ENCODE results near the gene LAMP1.
"Not testable (repeated sequence)": the region's sequence is repeated elsewhere in the genome, so short reads cannot be mapped to it uniquely, and the experiment has no call there.

LAMP1 gene

DNA sequence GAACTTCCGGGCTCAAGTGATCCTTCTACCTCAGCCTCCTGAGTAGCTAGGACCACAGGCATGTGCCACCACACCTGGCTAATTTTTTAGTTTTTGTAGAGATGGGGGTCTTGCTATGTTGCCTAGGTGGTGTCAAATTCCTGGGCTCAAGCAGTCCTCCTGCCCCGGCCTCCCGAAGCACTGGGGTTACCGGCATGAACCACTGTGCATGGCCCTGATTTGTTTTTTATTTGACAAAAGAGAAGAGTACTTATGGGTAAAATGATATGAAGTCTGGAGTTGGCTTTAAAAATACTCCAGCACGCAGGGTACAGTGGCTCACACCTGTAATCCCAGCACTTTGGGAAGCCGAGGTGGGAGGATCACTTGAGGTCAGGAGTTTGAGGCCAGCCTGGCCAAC is 71.3 kb downstream of the LAMP1 start:
- H3K27me3 Mint-ChIP-seq = peaks cover 18% of the 10 kb centered on the region
- ATAC-seq (replicated peaks; ENCODE audit: extremely low read depth, poor library complexity, severe bottlenecking); H3K36me3 Mint-ChIP-seq (ENCODE audit: insufficient read depth); H3K4me1 Mint-ChIP-seq; H3K4me3 Mint-ChIP-seq; DNase-seq (ENCODE audit: low spot score in 2 of 2); H3K9me3 Mint-ChIP-seq: not testable (repeated sequence)
- peak overlapping the region; percentile 47 for H3K27ac Mint-ChIP-seq (ENCODE audit: low read depth)

DNA sequence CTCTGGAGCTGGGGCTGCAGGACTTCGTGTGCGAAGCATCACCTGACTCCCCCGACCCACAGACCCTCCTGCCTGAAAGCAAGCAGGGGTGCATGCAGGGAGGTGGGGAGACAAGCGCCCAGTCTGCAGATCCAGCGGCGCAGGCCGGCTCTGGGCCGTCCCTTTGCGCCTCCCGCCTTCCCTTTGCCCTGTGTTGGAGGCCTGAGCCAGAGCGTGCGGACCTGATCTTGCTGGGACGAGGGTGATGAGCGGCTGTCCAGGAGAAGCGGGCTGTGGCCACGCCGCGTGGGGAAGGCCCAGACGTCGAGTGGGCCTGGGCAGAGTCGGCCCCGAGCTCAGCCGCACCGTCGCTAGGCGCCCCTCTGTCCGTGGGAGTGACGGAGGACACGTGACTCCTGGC is 72.2 kb downstream of the LAMP1 start:
- Mint-ChIP-seq H3K9me3 (no peaks in the 10 kb centered on the region), H3K36me3 (ENCODE audit: insufficient read depth) (peaks cover 3% of the 10 kb centered on the region), H3K4me3 (no peak overlapping the region), H3K27me3 (peaks cover 25% of the 10 kb centered on the region), H3K27ac (ENCODE audit: low read depth) (no peak overlapping the region), H3K4me1 (no peaks in the 10 kb centered on the region)
- no peak for DNase-seq (ENCODE audit: low spot score in 2 of 2)
- no peak for ATAC-seq (replicated peaks; ENCODE audit: extremely low read depth, poor library complexity, severe bottlenecking)

DNA sequence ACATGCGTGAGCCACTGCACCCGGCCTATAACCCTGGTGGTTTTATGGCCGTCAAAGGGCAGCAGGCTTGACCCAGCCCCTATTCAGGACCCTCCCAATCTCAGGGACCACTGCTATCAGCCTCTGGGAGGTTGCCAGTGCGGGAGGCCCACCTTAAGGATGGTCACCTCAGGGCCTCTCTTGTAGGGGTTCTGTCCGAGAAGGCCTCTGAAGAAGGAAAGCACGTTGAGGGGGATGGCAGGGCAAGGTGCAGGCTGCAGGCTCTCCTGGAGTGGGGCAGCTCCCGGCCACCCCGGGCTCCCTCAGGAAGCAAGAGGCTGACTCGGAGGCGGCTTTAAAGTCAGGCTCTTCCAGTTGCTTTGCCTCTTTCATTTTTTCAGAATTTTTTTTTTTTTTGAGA is 72.8 kb downstream of the LAMP1 start:
- Mint-ChIP-seq H3K4me1 (no peaks in the 10 kb centered on the region), H3K27ac (ENCODE audit: low read depth) (no peak overlapping the region), H3K36me3 (ENCODE audit: insufficient read depth) (peaks cover 3% of the 10 kb centered on the region), H3K27me3 (peaks cover 32% of the 10 kb centered on the region), H3K4me3 (no peak overlapping the region), H3K9me3 (no peaks in the 10 kb centered on the region)
- DNase-seq (ENCODE audit: low spot score in 2 of 2) = no peak
- ATAC-seq (replicated peaks; ENCODE audit: extremely low read depth, poor library complexity, severe bottlenecking) = no peak

DNA sequence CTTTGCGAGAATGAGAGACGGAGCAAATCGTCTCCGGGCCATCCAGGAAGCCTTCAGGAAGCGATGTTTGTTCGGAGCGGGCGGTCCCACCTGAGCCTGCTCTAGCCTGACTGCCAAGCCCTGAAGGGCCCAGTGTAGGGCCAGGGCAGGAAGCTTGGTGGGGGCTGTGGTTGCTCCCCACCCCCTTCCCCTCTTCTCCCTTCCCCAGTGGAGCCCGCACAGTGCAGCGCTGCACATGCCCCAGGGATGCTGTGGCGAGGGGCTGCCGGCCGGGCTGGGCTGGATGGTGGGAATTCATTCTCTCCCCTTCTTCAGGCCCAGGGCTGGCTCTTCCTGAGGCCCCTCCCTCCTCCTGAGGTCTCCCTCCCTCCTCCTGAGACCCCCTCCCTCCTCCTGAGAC is 74.0 kb downstream of the LAMP1 start:
- no peaks in the 10 kb centered on the region for H3K9me3 Mint-ChIP-seq
- H3K27me3 Mint-ChIP-seq = peaks cover 28% of the 10 kb centered on the region
- no peak overlapping the region for H3K27ac Mint-ChIP-seq (ENCODE audit: low read depth)
- H3K36me3 Mint-ChIP-seq (ENCODE audit: insufficient read depth) = no peaks in the 10 kb centered on the region
- H3K4me3 Mint-ChIP-seq = no peak overlapping the region
- ATAC-seq (replicated peaks; ENCODE audit: extremely low read depth, poor library complexity, severe bottlenecking) (no peak), DNase-seq (ENCODE audit: low spot score in 2 of 2) (no peak)
- H3K4me1 Mint-ChIP-seq = no peaks in the 10 kb centered on the region

DNA sequence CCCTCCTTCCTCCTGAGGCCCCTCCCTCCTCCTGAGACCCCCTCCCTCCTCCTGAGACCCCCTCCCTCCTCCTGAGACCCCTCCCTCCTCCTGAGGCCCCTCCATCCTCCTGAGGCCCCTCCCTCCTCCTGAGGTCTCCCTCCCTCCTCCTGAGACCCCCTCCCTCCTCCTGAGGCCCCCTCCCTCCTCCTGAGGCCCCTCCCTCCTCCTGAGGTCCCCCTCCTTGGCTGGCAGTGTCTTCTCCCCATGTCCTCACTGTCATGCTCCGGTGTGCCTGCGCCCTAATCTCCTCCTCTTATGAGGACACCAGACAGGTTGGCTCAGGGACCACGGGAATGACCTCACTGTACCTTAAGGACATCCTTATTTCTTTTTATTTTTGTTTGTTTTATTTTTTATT is 74.7 kb downstream of the LAMP1 start:
- not testable (repeated sequence) for DNase-seq (ENCODE audit: low spot score in 2 of 2); H3K4me1 Mint-ChIP-seq; H3K9me3 Mint-ChIP-seq; H3K36me3 Mint-ChIP-seq (ENCODE audit: insufficient read depth); ATAC-seq (replicated peaks; ENCODE audit: extremely low read depth, poor library complexity, severe bottlenecking); H3K27ac Mint-ChIP-seq (ENCODE audit: low read depth); H3K4me3 Mint-ChIP-seq
- H3K27me3 Mint-ChIP-seq = peaks cover 34% of the 10 kb centered on the region

Data from central memory CD8-positive, alpha-beta T cell (primary cell).